Keratinocyte (primary cell): ENCODE measurements around the gene ARHGAP24. TPM values are rescaled to one million over a fixed set of nuclear protein-coding genes. Genes with fewer than 3 reads are reported as not detected.

Source experiments
- DNase-seq: peaks from one replicate; pipeline ENCODE4 v3.0.0-alpha.2; 2011; ENCODE audit warnings: low read depth, missing footprints, low spot score
- FAIRE-seq: peaks from 2 replicates; lab custom pipeline; 2011; peaks lifted over from hg19 to GRCh38; lab: Jason Lieb, UNC
- H2AFZ ChIP-seq: 2 replicates; pipeline ENCODE4 v1.6.0; 2012; ENCODE audit warnings: low read length, control low read depth, inconsistent platforms; ENCODE audit not compliant: control insufficient read depth
- H3K27ac ChIP-seq: 2 replicates; pipeline ENCODE4 v1.5.1; 2011; ENCODE audit warnings: low read length; ENCODE audit not compliant: control insufficient read depth, insufficient read depth
- H3K27me3 ChIP-seq: 3 replicates; pipeline ENCODE4 v1.6.0; 2011; ENCODE audit warnings: low read length; ENCODE audit not compliant: control insufficient read depth, insufficient read depth; ENCODE audit errors: extremely low read depth
- H3K36me3 ChIP-seq, 2 experiments: 2 replicates in 1 of 2; 3 replicates in 1 of 2; pipeline ENCODE4 v1.5.1; 2011; ENCODE audit warnings: low read length in 2 of 2, mild to moderate bottlenecking in 1 of 2; ENCODE audit not compliant: control insufficient read depth in 2 of 2, insufficient read depth in 2 of 2; ENCODE audit errors: extremely low read depth in 1 of 2
- H3K4me1 ChIP-seq: 3 replicates; pipeline ENCODE4 v1.5.1; 2011; ENCODE audit warnings: low read length; ENCODE audit not compliant: control insufficient read depth, insufficient read depth; ENCODE audit errors: extremely low read depth
- H3K4me2 ChIP-seq: 3 replicates; pipeline ENCODE4 v1.6.0; 2011; ENCODE audit warnings: low read depth, low read length; ENCODE audit not compliant: control insufficient read depth, insufficient read depth; ENCODE audit errors: extremely low read depth
- H3K4me3 ChIP-seq, 3 experiments: fragments of 200-600 bp in 1 of 3; sonication (generic) in 1 of 3; 2 replicates in 2 of 3; 3 replicates in 1 of 3; pipeline ENCODE4 v1.5.1; 2011 to 2016; ENCODE audit warnings: low read length in 3 of 3, mild to moderate bottlenecking in 3 of 3, control low read depth in 2 of 3, inconsistent platforms in 1 of 3, low read depth in 1 of 3, mixed read lengths in 1 of 3, mixed run types in 1 of 3, moderate library complexity in 1 of 3; ENCODE audit not compliant: control insufficient read depth in 2 of 3, insufficient read depth in 2 of 3; ENCODE audit errors: extremely low read depth in 1 of 3
- H3K79me2 ChIP-seq: 2 replicates; pipeline ENCODE4 v1.6.0; 2012; ENCODE audit warnings: low read length; ENCODE audit not compliant: control insufficient read depth, insufficient read depth
- H3K9ac ChIP-seq: 3 replicates; pipeline ENCODE4 v1.6.0; 2011; ENCODE audit warnings: low read length; ENCODE audit not compliant: control insufficient read depth, insufficient read depth; ENCODE audit errors: extremely low read depth
- H3K9me1 ChIP-seq: 3 replicates; pipeline ENCODE4 v1.6.0; 2011; ENCODE audit warnings: low read length; ENCODE audit not compliant: control insufficient read depth, insufficient read depth; ENCODE audit errors: extremely low read depth
- H3K9me3 ChIP-seq: 2 replicates; pipeline ENCODE4 v1.5.1; 2012; ENCODE audit warnings: low read depth, low read length; ENCODE audit not compliant: control insufficient read depth
- H4K20me1 ChIP-seq: 3 replicates; pipeline ENCODE4 v1.6.0; 2011; ENCODE audit warnings: low read length; ENCODE audit not compliant: control insufficient read depth, insufficient read depth; ENCODE audit errors: extremely low read depth
- CTCF ChIP-seq, 3 experiments: IDR thresholded peaks in 1 of 3; conservative IDR thresholded peaks in 1 of 3; optimal IDR thresholded peaks in 1 of 3; 2 replicates in 2 of 3; 3 replicates in 1 of 3; pipeline versions ENCODE3 to v1.5.1; 2011; ENCODE audit warnings: low read length in 3 of 3, mild to moderate bottlenecking in 3 of 3, moderate library complexity in 2 of 3, control low read depth in 1 of 3, inconsistent platforms in 1 of 3; ENCODE audit not compliant: insufficient read depth in 2 of 3; ENCODE audit errors: extremely low read depth in 1 of 3
- EZH2 ChIP-seq: IDR thresholded peaks from one replicate; pipeline ENCODE4 v1.6.1; 2012; ENCODE audit warnings: inconsistent platforms, mild to moderate bottlenecking, low read length, moderate library complexity
- dilution Hi-C: fragments of 300-500 bp; cut with MboI; formaldehyde crosslinking; loops from one replicate; pipeline ENCODE4 v1.7.0; 2020; ENCODE audit warnings: low sequenced_read_pairs; ENCODE audit not compliant: extremely low pct_ligation_motif_present
- polyA plus RNA-seq, 5 experiments: library from polyadenylated mRNA; depleted of rRNA in 3 of 5; stranded (reverse) in 3 of 5; stranded (forward) in 1 of 5; unstranded in 1 of 5; fragments of >200 nt; gene quantifications; 1 replicate in 1 of 5; 2 replicates in 3 of 5; 3 replicates in 1 of 5; pipeline versions ENCODE4 v1.2.1 to v1.2.3, GENCODE V29; 2011 to 2012; ENCODE audit warnings: missing spikeins in 2 of 5, low read depth in 1 of 5, low replicate concordance in 1 of 5

Gene ARHGAP24
- polyA plus RNA-seq, 1 donor (not counting 4 experiments of a cell fraction or from before 2014, with no cell fraction given) = 0.87 TPM

GRCh38 chr4:85886665-85887064, 411.7 kb downstream of the ARHGAP24 start:
- Histone ChIP-seq H3K9me1 (peaks cover 2% of the 10 kb centered on the region), H3K4me3 (no peak overlapping the region), H2AFZ (no peak overlapping the region), H3K4me1 (no peaks in the 10 kb centered on the region), H3K27me3 (no peaks in the 10 kb centered on the region), H3K36me3 (no peaks in the 10 kb centered on the region), H3K79me2 (no peaks in the 10 kb centered on the region), H3K27ac (no peak overlapping the region), H3K9me3 (no peaks in the 10 kb centered on the region), H3K9ac (no peak overlapping the region), H4K20me1 (no peaks in the 10 kb centered on the region), H3K4me2 (no peak overlapping the region)
- no peak for DNase-seq
- dilution Hi-C loops = no loop called here
- FAIRE-seq = no peak
- no peak for TF ChIP-seq EZH2
- no peak for TF ChIP-seq CTCF (optimal IDR thresholded peaks at IDR 0.05 in 1 of 3, IDR thresholded peaks at IDR 0.05 in 1 of 3, conservative IDR thresholded peaks at IDR 0.05 in 1 of 3; ENCODE audit: extremely low read depth in 1 of 3, insufficient read depth in 2 of 3, low read length in 3 of 3)

- no peaks in the 10 kb centered on the region for H3K36me3 ChIP-seq
- H3K4me1 ChIP-seq = no peaks in the 10 kb centered on the region
- no peak overlapping the region for H3K4me2 ChIP-seq
- DNase-seq (no peak), FAIRE-seq (no peak)
- H3K9me1 ChIP-seq = peaks cover 1% of the 10 kb centered on the region
- no peak overlapping the region for H3K4me3 ChIP-seq
- no peak overlapping the region for H3K27ac ChIP-seq
- no peaks in the 10 kb centered on the region for H3K27me3 ChIP-seq
- dilution Hi-C loops = no loop called here
- TF ChIP-seq CTCF (optimal IDR thresholded peaks at IDR 0.05 in 1 of 3, IDR thresholded peaks at IDR 0.05 in 1 of 3, conservative IDR thresholded peaks at IDR 0.05 in 1 of 3; ENCODE audit: extremely low read depth in 1 of 3, insufficient read depth in 2 of 3, low read length in 3 of 3) (no peak), EZH2 (no peak)
- H4K20me1 ChIP-seq = no peaks in the 10 kb centered on the region
- H3K9me3 ChIP-seq = no peaks in the 10 kb centered on the region
- no peak overlapping the region for H2AFZ ChIP-seq
- no peak overlapping the region for H3K9ac ChIP-seq
- no peaks in the 10 kb centered on the region for H3K79me2 ChIP-seq
Observed at GRCh38 chr4:85889314-85889713, 414.4 kb downstream of the ARHGAP24 start.
